ENCODE results near the gene PRKCB.
A peak's percentile ranks its signal among the peaks of the same experiment; 100 is the strongest.

PRKCB gene

DNA sequence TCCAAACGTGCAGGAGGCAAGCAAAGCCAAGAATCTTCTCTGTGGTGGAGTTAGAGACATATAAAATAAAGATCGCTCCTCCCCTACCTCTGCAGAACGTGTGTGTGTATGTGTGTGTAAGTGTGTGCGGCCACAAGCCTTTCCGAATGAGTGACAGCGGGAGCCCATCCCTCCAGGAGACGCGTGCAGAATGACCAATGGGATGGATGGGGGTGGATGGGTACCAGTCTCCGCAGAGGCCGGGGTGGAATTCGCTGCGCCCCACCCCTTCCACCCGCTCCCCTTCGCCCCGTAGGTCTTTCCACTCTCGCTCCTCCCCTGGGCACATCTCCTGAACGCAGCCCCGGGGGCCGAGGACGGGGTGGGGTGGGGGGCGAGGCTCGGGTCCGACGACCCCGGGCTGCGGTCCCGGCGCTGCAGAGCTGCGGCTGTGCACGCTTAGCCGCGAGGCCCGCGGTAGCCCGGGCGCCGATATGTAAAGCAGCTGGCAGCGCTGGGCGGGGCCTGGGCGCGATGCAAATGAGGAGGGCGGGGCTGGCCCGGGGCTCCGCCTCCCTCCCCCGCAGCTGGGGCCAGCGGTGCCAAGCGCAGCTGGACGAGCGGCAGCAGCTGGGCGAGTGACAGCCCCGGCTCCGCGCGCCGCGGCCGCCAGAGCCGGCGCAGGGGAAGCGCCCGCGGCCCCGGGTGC is at the start of gene PRKCB:
PRKCB (plus strand) TSS at position 594 of the 688 bp plus-strand sequence.
- DNase-seq (ENCODE audit: low read depth), result no peak

DNA sequence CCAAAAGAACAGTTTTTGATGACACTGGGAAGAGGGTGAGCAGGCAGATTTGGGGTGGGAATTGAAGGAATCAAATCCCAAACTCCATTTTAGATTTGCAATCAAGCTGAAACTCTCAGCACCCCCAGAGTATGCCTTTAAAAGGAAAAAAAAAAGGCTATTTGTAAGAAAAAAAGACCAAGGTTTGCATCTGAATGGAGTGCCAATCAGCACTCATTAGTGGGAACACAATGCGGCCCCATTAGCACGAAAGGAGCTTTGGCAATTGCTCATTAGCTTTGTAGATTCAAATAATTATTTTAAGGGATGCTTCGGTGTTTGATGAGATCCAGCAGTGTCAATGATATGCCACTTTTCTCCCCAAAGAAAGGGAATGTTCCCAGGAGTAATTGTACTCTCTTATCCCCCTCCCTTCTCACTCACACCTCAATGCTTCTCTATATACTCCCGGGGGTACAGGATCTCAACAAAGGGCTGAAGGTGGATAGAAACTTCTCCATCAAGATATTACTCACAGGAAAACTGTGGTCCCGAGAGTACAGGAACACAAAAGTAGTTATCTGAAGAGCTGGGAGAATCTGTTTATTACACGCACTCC is 48.7 kb upstream of the PRKCB start:
- no peak for DNase-seq (ENCODE audit: low read depth)

DNA sequence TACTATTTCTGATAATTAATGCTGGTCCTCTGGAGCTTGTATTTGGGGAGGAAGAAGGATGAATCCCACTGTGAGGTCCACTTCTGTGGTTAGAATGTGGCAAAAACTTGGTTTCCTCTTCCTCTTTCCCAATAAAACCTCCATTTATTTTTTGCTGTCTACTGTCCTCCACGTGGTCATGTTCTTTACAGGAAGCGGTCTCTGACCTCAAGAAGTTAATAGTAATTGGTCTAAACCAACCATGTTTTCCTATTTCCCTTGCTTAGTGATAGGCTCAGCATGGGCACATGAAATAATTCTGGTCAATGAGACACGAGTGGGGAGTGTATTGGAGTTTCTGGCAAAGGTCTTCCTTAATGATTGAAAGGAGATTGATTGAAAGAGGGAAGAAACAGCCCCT is 47.1 kb upstream of the PRKCB start:
- no peak for DNase-seq (ENCODE audit: low read depth)

DNA sequence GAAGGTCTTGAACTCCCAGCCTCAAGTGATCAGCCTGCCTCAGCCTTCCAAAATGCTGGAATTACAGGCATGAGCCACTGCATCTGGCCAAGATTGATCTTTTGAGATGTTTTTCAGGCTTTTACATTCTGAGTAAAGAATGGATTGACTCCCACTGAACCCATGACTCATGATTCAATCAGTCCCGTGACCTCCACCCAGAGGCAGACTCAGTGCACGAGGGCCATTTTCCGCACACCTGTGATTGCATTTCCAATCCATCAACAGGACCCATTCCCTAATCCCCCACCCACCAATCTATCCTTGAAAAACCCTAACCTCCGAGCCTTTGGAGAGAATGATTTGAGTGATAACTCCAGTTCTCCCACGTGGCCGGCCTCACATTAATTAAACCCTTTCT is 40.4 kb upstream of the PRKCB start:
- DNase-seq (ENCODE audit: low read depth), result no peak

DNA sequence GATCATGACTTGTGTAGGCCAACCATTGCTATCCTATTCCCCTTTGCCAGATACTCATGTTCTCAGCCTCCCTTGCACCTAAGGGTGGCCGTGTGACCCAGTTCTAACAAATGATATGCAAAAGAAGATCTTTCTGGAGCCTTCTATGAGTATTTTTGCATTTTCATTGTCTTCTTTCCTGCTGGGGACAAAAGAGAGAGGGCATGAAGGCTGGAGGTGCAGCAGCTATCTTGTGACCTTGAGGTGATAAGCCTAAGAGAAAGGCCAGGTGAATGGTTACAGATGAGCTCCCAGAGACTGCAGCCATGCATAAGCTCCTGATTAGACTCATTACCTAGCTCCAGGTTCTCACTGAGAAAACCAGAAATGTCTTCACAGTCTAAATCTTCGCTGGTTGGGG is 38.8 kb upstream of the PRKCB start:
- no peak for DNase-seq (ENCODE audit: low read depth)

DNA sequence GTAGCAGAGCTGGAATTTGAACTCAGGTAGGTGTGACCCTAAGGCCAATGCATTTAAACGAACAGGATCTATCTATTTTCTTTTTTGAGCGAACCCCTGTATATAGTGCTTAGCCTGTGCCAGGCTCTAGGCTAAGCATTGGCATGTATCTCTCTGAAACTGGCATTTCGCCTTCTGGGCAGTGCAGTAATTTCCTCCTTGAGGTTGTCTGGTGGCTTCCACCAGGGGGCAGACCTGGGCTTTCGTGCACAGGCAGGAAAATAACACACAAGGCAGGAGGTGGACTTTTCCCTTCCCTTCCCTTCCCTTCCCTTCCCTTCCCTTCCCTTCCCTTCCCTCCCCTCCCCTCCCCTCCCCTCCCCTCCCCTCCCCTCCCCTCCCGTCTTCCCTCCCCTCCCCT is 34.4 kb upstream of the PRKCB start:
- DNase-seq (ENCODE audit: low read depth), result peak; percentile 33

DNA sequence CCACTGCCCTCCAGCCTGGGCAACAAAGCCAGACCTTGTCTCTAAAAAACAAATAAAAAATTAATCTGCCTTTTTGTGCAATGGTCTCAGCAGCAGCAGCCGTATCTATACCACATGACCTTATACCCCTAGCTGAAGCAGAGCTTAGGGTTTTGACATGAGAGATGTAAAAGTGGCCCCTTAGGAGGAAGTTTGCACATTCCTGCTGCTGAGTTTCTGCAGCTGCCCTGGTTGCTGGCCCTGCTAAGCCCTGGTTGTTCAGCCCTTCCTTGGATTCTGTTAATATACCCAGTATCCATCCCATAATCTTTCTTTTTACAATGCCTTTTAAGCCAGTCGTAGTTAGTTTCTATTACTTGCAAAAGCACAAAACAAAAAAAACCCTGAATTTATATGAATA is 33.0 kb upstream of the PRKCB start:
- DNase-seq (ENCODE audit: low read depth), result no peak

DNA sequence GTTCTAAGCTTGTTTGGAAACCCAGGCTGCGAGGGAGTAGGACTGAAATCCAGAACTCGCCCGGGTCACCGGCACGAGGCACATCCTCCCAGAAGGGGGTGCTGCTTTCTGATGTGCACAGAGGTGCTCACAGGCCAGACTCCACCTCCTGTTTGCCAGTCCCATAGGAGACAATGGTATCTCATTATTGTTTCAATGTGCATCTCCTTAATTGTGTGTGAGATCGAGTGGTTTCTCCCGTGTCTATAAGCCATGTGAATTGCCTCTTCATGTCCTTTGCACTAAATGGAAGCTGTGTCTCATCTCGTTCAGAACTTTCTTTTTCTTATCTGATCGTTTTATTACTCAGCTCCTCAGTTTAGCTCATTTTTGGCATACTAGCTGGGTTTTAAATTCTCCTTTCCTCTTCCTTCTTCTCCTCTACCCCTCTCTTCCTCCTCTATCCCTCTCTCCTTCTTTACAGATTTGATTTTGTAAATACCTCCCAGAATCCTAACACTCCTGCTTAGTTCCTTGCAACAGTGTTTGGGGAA is 32.1 kb upstream of the PRKCB start:
- peak; percentile 2 for DNase-seq (ENCODE audit: low read depth)

DNA sequence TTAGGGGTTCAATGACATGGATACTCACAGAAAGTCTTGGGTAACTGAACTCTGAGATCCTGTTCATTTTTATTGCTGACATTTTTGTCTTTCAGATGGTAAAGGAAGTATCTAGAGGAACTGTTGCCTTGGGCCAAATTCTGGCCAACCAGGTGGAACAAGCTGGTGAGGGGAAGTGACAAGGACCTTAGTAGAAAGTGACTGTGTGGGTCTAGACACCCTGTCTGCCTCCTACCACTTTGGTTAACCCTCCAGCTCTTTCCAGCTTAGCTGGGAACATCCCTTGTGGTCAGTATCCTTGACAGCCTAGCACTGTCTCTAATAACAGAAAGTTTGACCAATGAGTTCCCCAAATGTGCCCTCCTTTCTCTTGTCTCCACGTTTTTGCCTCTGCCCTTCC is 28.8 kb upstream of the PRKCB start:
- no peak for DNase-seq (ENCODE audit: low read depth)

DNA sequence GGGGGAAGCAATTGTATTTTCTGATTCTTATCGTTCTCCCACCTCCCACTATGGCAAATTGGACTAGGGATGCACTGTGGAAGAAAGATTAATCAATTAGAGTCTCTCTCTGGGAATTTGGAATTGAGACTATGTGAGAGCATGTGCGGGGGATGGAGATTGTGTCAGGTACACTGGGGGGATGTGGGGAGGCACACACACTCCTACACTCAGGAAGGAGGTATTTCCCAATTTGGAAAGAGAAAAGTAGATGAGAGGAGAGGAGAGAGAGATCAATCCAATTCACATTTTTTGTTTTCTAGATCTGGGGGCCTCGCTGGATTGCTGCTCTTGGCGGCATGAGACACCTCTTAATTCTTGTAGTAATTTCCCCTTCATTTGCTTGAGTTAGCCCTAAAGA is 14.3 kb upstream of the PRKCB start:
- no peak for DNase-seq (ENCODE audit: low read depth)

DNA sequence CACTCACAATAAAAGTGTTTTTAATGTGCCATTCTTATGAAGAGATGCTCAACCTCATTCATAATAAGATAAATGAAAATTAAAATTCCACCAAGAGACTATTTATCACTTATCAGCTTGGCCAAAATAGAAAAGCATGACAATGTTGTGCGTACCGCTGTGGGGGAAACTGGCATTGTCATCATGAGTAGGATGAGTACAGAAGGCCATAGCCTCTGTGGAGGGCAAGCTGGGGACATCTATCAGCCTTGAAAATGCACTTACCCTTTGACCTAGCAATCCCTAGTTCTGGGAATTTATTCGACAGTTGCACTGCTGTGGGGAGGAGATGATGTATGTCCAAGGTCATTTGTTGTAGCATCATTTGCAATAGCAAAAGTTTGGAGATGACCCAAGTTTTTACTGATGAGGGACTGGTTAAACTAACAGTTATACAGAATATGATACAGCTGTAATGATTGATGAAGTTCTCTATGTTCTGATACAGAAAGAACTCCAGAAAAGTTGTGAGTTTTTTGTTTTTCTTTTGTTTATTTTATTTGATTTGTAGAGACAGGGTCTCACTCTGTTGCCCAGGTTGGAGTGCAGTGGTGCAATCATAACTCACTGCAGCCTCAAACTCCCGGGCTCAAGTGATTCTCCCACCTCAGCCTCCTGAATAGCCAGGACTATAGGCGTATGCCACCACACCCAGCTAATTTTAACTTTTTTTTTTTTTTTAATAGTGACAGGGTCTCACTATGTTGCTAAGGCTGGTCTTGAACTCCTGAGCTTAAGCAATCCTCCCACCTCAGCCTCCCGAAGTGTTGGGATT is 13.7 kb upstream of the PRKCB start:
- DNase-seq (ENCODE audit: low read depth), result no peak

DNA sequence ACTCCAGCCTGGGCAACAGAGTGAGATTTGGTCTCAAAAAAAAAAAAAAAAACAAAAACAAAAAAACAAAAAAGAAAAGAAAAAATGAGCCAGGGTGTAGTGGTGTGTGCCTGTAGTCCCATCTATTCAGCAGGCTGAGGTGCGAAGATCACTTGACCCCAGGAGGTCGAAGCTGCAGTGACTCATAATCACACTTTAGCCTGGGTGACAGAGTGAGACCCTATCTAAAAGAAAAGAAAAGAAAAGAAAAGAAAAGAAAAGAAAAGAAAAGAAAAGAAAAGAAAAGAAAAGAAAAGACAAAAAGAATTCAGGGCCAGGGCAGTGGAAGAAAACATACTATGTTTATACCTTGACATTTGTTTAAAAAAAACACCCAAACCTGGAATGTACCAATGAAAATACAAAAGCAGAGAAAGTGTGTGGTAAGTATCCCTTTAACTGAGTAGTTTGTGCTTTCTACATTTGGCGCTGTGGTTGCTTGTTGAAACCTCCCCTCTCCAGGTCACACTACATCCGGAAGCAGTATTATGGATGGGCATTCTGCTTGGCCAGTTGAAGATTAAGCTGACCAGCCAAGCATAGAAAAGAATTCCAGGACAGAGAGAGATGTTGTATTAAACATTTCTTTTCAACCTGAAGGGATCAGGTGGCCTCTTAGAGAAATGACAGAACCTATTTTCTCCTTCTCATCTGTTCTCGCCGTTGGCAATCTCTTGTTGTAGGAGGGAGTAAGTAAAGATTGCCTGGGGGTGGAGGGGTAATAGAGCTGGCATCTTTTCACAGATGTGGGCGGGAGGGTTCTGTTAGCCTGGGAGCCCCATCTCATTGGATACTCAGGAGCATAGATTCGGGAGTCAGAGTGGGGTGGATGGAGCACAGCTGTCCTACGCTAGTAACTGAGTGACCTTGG is 12.1 kb upstream of the PRKCB start:
- DNase-seq (ENCODE audit: low read depth), result no peak

DNA sequence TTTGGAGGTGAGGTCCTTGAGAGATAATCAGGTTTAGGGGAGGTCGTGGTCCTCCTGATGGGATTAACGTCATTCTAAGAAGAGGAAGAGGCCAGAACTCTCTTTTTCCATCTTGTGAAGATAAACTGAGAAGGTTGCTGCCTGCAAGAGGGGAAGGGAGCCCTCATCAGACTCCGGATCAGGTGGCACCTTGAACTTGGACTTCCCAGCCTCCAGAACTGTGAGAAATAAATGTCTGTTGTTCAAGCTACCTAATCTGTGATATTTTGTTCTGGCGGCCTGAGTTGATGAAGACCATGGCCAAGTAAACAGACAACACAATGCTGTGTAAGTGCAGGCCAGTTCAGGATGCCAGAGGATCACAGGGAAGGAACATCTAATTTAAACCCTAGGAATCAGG is 10.9 kb upstream of the PRKCB start:
- DNase-seq (ENCODE audit: low read depth), result no peak

DNA sequence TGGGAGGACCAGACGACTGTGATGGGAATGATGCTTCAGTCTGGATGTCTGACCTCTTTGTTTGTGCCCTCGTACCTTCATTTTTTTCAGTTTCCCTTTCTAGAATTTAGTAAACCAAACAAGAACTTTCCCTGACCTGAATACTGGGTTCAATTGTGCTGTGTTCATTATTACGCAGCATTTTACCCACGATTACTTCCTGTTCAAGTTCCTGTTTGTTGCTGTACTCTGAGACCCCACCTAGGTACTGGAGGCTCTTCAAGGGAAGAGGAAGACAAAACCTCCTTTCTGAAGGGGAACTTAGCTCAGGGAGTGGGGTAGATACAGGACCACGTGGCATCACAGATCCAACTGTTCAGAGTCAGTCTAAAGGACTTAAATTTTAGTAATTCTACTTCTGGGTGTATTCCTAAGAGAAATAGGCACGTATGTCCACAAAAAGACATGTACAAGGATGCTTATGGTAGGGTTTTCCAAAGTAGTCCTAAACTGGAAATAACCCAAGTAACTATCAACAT is 9.2 kb upstream of the PRKCB start:
- no peak for DNase-seq (ENCODE audit: low read depth)

DNA sequence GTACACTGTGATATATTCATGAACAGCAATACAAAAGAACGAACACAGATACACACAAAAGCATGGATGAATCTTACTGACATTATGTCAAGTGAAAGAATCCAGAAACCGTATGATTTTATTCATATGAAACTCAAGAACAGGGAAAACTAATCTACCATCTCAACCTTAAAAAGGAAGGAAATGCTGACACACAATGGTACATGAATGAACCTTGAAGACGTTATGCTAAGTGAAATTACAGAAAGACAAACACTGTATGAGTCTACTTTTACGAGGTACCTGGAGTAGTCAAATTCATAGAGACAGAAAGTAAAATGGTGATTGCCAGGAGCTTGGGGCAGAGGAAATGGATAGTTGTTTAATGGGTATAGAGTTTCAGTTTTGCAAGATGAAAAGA is 8.7 kb upstream of the PRKCB start:
- no peak for DNase-seq (ENCODE audit: low read depth)

DNA sequence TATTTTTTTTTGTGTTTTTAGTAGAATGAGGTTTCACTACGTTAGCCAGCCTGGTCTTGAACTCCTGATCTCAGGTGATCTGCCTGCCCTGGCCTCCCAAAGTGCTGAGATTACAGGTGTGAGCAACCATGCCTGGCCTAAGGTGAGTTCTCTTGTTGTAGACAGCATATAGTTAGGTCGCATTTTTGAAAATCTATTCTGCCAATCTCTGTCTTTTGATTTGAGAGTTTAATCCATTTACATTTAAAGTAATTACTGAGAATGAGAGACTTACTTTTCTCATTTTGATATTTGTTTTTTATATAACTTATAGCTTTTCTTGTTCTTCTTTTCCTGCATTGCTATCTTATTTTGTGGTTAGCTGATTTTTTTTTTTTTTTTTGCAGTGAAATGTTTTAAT is 6.3 kb upstream of the PRKCB start:
- no peak for DNase-seq (ENCODE audit: low read depth)

DNA sequence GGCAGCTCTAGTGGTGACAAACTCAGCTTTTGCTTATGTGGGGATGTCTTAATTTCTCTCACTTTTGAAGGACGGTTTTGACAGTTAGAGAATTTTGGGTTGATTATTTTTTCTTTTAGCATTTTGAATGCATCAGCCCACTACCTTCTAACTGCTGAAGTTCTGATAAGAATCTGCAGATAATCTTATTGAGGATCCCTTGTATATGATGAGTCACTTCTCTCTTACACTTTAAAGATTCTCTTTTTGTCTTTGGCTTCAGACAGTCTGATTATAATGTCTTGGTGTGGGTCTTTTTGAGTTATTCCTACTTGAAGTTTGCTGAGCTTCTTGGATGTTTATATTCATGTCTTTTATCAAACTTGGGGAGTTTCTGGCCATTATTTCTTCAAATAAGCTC is 5.5 kb upstream of the PRKCB start:
- no peak for DNase-seq (ENCODE audit: low read depth)

DNA sequence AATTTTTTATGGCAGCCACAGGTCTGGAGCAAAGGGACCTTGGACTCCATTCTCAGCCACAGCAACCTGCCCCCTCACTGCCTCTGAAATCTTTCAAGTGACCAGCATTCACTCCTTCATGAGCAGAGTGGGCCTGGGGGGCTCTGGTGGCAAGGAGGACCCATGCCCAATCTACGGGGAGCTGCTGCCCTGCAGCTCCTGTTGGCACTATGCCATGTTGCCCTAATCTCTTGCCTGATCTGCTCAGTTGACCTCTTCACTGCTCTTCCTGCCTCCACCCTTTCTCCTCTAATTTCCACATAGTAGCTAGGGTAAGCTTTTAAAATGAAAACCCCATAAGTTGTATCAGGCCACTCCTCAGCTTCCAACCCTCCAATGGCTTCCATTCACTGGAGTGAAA is 2.9 kb upstream of the PRKCB start:
- no peak for DNase-seq (ENCODE audit: low read depth)

DNA sequence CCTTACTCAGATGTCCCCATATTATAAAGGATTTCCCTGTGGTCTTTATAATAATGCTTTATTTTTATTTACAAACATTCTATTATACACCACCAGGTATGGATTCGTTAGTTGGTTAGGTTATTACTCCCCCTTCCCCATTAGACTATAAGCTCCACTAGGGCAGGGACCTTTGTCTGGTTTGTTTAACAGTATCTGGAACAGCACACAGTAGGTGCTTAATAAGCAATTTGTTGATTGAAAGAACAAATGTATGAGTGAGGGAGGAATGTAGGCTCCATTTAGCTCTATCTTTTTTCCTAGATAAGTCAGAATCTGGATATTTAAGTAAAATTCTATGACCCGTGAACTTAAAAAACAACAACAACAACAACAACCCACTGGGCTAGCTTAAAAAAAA is 2.3 kb upstream of the PRKCB start:
- no peak for DNase-seq (ENCODE audit: low read depth)

DNA sequence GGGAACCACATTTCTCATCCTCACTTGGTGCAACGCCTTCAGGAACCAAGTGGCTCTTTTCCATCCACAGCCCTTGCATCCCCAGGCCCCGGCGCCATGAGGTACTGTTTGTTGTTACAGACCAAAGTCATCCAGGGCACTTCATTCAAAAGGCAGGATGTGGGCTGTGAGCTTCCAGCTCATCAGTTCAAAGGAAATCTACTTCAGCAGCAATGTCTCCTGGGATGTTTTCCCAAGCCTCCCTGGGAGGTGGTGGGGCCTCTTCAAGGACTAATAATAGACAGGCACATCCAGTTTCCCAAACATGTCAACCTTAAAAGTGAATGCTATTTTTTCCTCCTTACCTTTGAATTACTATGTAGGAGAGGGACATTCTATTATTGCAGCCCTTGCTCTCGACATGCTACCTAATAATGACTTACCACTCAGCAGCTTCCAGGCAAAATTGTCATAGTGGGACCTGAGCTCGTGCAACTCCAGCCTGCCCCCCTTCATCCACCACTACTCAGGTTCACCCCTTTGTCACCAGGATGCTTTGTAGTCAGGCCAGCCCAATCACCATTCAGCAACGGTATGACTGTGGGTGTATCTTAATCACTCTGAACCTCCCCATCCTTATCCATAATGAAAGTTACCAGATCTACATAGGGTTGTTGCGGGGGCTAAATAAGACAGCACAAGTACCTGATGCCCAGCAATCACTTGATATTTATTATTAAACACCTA is 1.7 kb upstream of the PRKCB start:
- no peak for DNase-seq (ENCODE audit: low read depth)

DNA sequence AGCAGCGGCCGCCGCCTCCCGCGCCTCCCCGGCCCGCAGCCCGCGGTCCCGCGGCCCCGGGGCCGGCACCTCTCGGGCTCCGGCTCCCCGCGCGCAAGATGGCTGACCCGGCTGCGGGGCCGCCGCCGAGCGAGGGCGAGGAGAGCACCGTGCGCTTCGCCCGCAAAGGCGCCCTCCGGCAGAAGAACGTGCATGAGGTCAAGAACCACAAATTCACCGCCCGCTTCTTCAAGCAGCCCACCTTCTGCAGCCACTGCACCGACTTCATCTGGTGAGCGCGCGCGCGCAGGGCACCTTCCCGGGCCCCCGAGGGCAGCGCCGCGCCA is 258 bp downstream of the PRKCB start:
- DNase-seq (ENCODE audit: low read depth), result no peak

Measured in GM04504 (cell line).